NCI-H187 (cell line): ENCODE results near the gene CRYGC.
"Not testable (repeated sequence)": the region's sequence is repeated elsewhere in the genome, so short reads cannot be mapped to it uniquely, and the experiment has no call there.

ENCODE experiments used
- DNase-seq, 2 experiments: peaks; one replicate each; lab custom pipeline; 2025; lab: John Stamatoyannopoulos, UW

CRYGC gene

DNA sequence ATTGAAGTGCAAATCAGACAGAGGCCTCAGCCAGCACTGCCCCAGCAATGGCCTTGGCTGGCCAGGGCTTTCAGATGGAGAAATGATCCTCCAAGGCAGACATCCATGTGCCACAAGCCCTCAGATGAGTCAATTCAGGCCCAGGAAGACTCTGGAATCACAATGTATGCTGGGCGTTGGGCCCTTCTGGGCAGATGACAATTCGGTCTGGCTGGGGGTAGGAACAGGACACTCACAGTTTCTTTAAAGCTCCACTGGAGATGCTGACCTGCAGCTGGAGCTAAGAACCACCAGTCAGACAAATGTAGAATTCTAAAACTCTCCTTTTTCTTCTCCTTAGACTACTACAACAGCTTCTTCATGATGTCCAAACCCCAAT lies 7.1 kb upstream of the CRYGC start:
- no peak for DNase-seq

DNA sequence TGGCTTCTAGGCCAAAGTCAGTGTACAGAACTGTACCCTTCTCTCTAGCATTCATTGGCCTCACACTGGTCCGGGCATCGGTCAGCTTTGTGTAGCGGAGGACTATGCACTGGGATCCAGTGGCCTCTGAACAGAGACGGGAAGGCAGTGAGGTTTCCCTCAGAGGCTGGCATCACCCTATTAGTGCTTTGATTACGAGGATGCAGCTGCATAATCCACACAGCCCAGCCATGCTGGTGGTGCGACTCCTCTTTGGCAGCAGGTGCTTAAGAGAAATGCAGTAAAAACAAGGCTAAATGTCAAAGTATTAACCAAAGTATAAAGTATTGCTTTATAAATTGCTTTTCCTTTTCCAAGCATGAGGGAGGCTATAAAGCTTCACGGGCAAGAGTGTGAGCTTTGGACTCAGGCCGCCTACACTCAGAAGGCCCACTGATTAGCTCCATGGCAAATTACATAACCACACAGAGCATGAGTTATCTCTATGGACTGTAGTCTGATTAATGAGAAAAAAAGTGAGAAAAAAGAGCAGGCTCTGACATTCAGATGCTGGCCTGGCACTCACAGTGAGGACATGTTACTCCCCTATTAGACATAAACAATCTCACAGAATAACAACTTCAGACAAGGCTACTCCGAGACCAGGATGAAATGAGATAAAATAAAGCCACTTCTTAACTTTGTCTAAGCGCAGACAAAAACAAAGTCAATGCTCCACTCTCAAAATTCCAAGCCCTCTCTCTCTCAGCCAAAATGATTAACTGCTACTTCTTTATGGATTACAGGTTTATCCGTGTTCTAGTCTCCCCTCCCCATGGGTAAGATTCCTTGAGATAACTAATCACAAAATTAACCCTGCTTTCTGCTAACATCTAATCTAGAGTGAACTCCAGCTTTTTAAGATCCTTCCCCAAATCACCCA lies 6.4 kb upstream of the CRYGC start:
- DNase-seq, result no peak

- DNase-seq, result no peak
Measured at GRCh38 chr2:208134928-208135586, 5.4 kb upstream of the CRYGC start.

DNA sequence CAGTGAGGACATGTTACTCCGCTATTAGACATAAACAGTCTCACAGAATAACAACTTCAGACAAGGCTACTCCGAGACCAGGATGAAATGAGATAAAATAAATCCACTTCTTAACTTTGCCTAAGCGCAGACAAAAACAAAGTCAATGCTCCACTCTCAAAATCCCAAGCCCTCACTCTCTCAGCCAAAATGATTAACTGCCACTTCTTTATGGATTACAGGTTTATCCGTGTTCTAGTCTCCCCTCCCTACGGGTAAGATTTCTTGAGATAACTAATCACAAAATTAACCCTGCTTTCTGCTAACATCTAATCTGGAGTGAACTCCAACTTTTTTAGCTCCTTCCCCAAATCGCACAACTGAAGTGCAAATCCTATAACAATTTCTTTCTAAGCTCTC lies 1.1 kb upstream of the CRYGC start:
- DNase-seq, result no peak

DNA sequence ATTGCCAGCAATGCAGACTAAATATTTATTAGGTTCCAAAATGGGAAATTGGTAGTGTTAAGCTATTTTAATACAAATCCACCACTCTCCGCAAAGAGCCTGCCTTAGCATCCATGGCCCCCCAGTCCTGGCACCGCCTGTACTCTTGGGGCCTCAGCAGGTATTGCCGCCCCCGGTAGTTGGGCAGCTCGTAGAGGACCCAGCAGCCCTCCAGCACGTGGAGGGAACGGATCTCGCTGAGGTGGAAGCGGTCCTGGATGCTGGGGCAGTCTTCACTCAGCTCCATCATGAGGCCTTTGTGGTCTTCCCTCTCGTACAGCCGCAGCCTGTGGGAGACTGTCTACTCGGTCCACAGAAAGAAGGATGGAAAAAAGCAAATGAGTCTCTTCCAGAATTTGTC lies 1.5 kb downstream of the CRYGC start:
- no peak for DNase-seq

DNA sequence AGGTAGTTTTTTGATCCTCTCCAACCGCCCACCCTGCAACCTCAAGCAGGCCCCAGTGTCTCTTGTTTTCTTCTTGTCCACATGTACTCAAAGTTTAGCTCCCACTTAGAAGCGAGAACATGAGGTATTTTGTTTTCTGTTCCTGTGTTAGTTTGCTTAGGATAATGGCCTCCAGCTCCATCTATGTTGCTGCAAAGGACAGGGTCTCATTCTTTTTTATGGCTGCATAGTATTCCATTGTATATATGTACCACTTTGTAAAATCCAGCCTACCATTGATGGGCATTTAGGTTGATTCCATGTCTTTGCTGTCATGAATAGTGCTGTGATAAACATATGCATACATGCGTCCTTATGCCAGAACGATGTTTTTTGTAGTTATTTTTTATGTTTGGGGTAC lies 2.5 kb downstream of the CRYGC start:
- no peak for DNase-seq

- DNase-seq, result no peak
Measured at GRCh38 chr2:208125251-208125650, 4.4 kb downstream of the CRYGC start.

DNA sequence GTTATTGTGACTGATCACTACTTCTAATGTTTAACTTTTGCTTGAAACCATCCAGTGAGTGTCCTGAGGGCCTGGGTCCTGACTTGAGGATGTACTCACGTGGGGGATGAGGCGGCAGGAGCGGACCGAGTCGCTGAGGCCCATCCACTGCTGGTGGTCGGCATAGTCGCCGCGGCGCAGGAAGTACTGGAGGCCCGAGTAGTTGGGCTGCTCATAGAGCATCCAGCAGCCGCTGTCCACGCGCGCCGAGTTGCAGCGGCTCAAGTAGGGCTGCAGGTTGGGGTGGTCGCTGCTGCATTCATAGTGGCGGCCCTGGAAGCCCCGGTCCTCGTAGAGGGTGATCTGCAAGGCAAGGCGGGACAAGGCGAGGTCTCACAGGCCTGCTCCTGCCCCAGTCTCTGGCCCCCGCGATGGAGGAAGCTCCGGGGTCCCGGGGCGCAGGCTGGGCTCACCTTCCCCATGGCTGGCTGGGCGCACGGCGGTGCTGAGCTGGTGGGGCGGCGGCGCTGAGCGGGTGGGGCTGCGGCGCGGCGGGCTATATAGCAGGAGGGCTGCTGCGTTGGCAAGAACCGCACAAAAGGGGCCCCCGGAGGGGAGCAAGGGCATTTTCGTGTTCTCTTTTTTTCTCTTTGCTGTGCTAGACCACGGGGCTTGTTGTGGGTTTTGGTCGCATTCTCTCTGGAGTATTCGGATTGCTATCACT lies 5.5 kb downstream of the CRYGC start, which contains the start of gene CRYGD:
TSS of gene CRYGD (minus strand) at position 512 of the 703 bp plus-strand sequence. CDS start at position 461, 51 bp downstream.
- not testable (repeated sequence) for DNase-seq

- no peak for DNase-seq
Measured at GRCh38 chr2:208122248-208122647, 7.4 kb downstream of the CRYGC start.

DNA sequence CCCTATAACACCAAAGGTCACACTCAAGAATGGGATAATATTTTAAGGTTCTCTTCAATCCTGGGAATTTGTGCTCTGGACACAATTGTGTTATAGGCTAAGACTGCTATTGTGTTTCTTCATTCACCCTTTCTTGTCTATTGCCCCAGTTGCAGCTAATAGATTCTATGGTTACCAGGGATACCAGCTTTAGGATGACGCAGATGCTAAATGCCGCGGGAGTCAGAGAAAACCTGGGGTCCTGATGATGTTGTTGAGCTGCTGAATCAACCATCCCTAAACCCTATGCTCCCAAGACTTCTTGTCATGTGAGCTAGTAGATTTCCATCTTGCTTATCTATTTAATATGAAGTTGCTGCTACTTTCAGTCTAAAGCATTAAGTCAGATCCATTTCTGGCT lies 10.7 kb downstream of the CRYGC start:
- DNase-seq, result no peak

DNA sequence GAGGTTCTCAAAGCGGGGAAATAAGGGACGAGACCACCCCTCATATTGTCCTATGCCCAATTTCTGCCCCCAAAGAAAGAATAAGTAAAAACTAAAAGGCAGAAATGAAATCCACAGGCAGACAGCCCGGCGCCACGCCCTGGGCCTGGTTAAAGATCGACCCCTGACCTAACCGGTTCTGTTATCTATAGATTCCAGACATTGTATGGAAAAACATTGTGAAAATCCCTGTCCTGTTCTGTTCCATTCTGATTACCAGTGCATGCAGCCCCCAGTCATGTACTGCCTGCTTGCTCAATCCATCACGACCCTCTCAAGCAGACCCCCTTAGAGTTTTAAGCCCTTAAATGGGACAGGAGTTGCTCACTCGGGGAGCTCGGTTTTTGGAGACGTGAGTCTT lies 12.2 kb downstream of the CRYGC start:
- DNase-seq, result not testable (repeated sequence)

- DNase-seq, result peak in 1 of 2 experiments; percentile 2
Measured at GRCh38 chr2:208112969-208113368, 16.7 kb downstream of the CRYGC start.

DNA sequence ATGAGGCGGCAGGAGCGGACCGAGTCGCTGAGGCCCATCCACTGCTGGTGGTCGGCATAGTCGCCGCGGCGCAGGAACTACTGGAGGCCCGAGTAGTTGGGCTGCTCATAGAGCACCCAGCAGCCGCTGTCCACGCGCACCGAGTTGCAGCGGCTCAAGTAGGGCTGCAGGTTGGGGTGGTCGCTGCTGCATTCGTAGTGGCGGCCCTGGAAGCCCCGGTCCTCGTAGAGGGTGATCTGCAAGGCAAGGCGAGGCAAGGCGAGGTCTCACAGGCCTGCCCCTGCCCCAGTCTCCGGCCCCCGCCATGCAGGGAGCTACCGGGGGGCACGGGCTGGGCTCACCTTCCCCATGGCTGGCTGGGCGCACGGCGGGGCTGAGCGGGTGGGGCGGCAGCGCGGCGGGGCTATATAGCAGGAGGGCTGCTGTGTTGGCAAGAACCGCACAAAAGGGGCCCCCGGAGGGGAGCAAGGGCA lies 17.3 kb downstream of the CRYGC start:
- DNase-seq, result not testable (repeated sequence)

DNA sequence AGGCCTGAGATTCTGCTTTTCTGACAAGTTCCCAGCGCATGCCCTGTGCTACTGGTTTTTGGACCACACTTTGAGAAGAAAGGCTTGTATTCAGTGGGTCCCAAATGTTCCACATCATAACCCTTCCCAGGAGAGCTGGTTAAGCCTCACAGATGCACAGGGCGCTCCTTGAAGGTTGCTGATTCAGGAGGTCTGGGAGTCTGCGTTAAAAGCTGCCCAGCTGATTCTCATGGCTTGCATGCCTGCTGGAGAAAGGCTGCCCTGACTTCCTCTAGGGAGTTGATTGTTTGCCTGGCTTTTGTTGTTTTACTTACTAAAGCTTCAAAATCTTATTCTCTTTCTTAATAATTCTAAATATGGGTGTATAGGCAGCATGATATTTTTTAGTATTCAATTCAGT lies 26.0 kb downstream of the CRYGC start:
- DNase-seq, result no peak

DNA sequence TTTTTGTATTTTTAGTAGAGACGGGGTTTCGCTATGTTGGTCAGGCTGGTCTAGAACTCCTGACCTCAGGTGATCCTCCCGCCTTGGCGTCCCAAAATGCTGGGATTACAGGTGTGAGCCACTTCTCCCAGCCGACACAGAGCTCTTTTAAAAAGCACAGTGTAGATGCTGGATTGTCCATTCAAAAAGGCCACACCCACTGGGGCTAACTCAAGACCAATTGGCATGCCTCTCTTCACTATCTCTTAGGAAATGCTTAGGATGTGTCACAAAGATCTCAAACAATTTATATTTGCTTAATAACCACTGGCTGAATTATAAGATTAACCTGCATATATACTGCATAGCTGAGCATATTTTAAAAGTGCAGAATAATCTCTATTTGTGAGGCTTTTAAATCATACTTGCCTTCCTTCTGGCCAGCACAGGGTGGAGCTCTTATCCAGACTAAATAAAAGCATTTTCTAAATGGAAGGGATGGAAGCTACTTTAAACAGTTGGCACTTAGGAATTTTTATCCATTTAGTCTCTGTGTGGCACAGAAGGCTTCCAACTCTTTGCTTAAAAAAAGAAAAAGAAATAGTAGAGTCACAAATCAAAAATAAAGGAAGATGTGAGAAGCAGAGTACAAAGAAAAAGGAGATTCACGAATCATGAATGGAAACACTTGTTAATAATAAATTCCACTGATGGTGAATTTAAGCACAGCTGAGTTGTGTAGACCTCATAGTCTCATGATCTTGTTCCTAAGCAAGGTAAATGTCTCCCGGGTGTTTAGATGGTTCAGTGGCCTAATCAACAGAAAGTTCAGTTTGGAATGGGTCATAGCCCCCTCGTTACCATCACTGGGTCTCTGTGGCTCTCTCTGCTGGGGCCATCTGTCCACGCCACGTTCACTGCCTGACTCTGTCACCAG lies 27.7 kb downstream of the CRYGC start:
- no peak for DNase-seq

GRCh38 chr2:208099682-208100470 lies 29.8 kb downstream of the CRYGC start:
- no peak for DNase-seq

GRCh38 chr2:208098701-208099100 lies 30.9 kb downstream of the CRYGC start:
- not testable (repeated sequence) for DNase-seq

DNA sequence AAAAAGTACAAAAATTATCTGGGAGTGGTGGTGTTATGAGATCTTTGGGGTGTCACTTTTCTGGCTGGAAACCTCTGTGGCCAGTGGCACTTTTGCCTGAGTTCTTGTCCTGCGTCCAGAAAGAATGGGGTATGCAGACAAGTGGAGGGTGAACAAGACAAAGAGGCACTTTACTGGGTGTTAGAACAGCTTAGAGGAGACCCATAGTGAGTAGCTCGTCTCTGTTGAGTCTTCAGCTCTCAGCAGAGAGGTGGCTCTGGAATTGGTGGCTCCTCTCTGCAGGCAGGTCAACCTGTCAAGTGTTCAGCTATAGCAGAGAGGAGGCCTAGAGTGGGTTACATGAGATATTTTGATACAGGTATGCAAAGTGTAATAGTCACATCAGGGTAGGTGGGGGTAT lies 31.4 kb downstream of the CRYGC start:
- DNase-seq, result no peak

DNA sequence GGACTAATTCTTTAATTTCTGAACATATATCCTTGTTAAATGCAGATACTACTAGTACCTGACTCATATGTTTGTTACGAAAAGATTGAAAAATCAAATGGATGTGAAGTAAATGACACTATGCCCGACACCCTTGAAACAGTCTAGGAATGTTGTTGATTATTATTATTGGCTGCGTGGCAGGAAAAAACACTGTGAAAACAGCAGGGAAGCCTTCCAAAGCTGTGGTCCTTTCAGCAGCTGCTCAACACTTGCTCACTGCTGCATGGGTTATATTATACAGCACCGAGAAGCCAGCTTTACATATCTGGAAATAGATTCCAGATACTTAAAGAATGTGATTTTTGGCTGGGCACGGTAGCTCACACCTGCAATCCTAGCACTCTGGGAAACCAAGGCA lies 31.8 kb downstream of the CRYGC start:
- no peak for DNase-seq

DNA sequence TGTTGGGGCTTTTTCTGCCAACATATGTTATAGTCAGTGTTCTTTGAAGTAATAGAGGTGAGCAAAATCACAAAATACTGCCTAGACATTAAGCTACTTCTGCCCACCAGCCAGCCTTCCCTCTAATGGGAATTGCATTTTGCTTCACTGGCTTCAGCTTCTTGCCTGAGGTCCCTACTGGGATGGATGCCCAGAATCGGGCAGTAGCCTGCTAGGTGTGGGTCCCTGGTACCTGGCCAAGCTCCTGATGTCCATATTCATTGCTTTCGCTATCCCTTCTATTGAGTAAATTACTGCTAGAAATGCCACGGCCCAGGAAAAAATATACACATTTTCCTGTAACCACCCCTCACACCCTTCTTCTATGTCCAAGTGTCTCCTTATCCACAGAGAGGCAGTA lies 32.3 kb downstream of the CRYGC start:
- DNase-seq, result no peak

DNA sequence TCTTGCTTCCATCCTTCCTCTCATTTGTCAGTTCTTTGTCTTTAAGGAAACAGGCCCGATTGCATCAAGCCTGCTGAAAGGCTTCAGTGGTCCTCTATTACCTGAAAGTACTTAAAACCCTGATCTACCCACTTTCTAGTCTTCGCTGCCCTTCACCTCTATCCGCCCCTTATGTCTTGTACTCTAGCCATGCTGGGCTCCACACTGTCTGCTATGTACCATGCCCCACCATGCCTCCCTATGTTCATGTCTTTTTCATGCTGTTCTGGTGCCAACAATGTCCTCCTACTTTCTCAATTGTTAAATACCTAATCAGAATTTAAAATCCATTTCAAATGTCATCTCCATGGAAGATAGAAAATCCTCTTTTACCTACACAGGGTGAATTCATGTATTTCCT lies 33.5 kb downstream of the CRYGC start:
- DNase-seq, result no peak
